Loucy (cell line): ENCODE measurements around the gene HUNK.
"Not testable (repeated sequence)": the region's sequence is repeated elsewhere in the genome, so short reads cannot be mapped to it uniquely, and the experiment has no call there.

Experiments used
- H2AFZ ChIP-seq: fragments of 200-600 bp; sonication (generic); 2 replicates; pipeline ENCODE4 v1.6.0; 2016; ENCODE audit warnings: antibody characterized with exemption, mild to moderate bottlenecking, low read length, moderate library complexity
- H3F3A ChIP-seq: fragments of 200-600 bp; 2 replicates; pipeline ENCODE4 v1.6.0; 2016; ENCODE audit warnings: antibody characterized with exemption, low read depth, mild to moderate bottlenecking
- H3K27me3 ChIP-seq: fragments of 200-600 bp; sonication (generic); 2 replicates; pipeline ENCODE4 v1.6.1; 2014; ENCODE audit warnings: low read length, mild to moderate bottlenecking; ENCODE audit not compliant: insufficient read depth, poor library complexity, severe bottlenecking
- H3K36me3 ChIP-seq: fragments of 200-600 bp; sonication (generic); 2 replicates; pipeline ENCODE4 v1.6.1; 2016; ENCODE audit warnings: low read length; ENCODE audit not compliant: insufficient read depth
- H3K4me1 ChIP-seq: fragments of 200-600 bp; sonication (generic); 2 replicates; pipeline ENCODE4 v1.5.1; 2014; ENCODE audit warnings: low read length, mild to moderate bottlenecking; ENCODE audit not compliant: insufficient read depth, poor library complexity, severe bottlenecking
- H3K4me2 ChIP-seq: fragments of 200-600 bp; sonication (generic); 2 replicates; pipeline ENCODE4 v1.6.0; 2014; ENCODE audit warnings: antibody characterized with exemption, low read length, low read depth, mild to moderate bottlenecking; ENCODE audit not compliant: poor library complexity, severe bottlenecking
- H3K4me3 ChIP-seq: fragments of 200-600 bp; sonication (generic); 2 replicates; pipeline ENCODE4 v1.5.1; 2014; ENCODE audit warnings: low read length, mild to moderate bottlenecking, mixed read lengths; ENCODE audit not compliant: poor library complexity, severe bottlenecking
- H3K79me2 ChIP-seq: fragments of 200-600 bp; sonication (generic); 2 replicates; pipeline ENCODE4 v1.6.1; 2014; ENCODE audit warnings: low read length; ENCODE audit not compliant: insufficient read depth
- H3K9ac ChIP-seq: fragments of 200-600 bp; sonication (generic); 2 replicates; pipeline ENCODE4 v1.6.0; 2014; ENCODE audit warnings: mild to moderate bottlenecking, low read depth, low read length, moderate library complexity; ENCODE audit not compliant: poor library complexity, severe bottlenecking
- H3K9me2 ChIP-seq: fragments of 200-600 bp; sonication (generic); replicated peaks from 2 replicates; pipeline ENCODE4 v1.6.1; 2016; ENCODE audit warnings: low read depth, low read length, mixed read lengths
- H3K9me3 ChIP-seq: fragments of 200-600 bp; sonication (generic); 2 replicates; pipeline ENCODE4 v1.6.1; 2014; ENCODE audit warnings: mild to moderate bottlenecking, antibody characterized with exemption, low read length, low read depth; ENCODE audit not compliant: insufficient read depth
- H4K20me1 ChIP-seq: fragments of 200-600 bp; sonication (generic); 2 replicates; pipeline ENCODE4 v1.6.0; 2014; ENCODE audit warnings: antibody characterized with exemption, low read length, mild to moderate bottlenecking; ENCODE audit not compliant: insufficient read depth, poor library complexity, severe bottlenecking
- EZH2phosphoT487 ChIP-seq: fragments of 200-600 bp; IDR thresholded peaks from 2 replicates; pipeline ENCODE4 v1.6.1; 2018; ENCODE audit warnings: antibody characterized with exemption, mild to moderate bottlenecking, moderate library complexity, borderline replicate concordance
- TF ChIP-seq, protein P1 (sequence below): fragments of 200-600 bp; sonication (generic); conservative IDR thresholded peaks from 2 replicates; pipeline ENCODE4 v1.5.1; 2014; ENCODE audit warnings: mild to moderate bottlenecking, antibody characterized with exemption, low read length

The HUNK gene

DNA sequence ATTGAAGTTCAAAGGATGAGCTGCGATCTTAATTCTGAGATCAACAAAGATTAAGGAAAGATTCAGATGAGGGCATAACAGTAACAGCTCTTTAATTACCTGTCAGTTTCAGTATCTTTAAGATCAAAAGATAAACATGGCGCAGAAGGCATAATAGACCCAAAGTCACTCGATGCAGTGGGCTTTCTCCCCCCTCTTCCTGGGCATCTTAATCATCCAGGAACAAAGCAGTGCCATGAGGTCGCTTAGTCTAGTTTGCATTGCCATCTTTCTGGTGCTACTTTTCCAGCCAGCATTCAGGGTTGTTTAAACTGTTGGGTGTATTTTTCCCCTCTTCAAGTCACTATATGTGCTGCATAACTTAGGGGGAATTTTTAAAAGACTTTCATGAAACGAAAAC is 72.3 kb downstream of the HUNK start:
- Histone ChIP-seq H3K4me1 (no peaks in the 10 kb centered on the region), H3K9me3 (peaks cover 10% of the 10 kb centered on the region; the same call in 1 of the 2 replicates), H3K4me2 (no peak overlapping the region), H3K4me3 (no peak overlapping the region), H4K20me1 (no peaks in the 10 kb centered on the region), H3K9me2 (no peaks in the 10 kb centered on the region), H3K36me3 (no peaks in the 10 kb centered on the region), H3K9ac (no peak overlapping the region), H3K79me2 (no peaks in the 10 kb centered on the region), H2AFZ (no peak overlapping the region), H3K27me3 (no peaks in the 10 kb centered on the region), H3F3A (no peaks in the 10 kb centered on the region)
- no peak for TF ChIP-seq EZH2phosphoT487
- TF ChIP-seq, protein P1, sequence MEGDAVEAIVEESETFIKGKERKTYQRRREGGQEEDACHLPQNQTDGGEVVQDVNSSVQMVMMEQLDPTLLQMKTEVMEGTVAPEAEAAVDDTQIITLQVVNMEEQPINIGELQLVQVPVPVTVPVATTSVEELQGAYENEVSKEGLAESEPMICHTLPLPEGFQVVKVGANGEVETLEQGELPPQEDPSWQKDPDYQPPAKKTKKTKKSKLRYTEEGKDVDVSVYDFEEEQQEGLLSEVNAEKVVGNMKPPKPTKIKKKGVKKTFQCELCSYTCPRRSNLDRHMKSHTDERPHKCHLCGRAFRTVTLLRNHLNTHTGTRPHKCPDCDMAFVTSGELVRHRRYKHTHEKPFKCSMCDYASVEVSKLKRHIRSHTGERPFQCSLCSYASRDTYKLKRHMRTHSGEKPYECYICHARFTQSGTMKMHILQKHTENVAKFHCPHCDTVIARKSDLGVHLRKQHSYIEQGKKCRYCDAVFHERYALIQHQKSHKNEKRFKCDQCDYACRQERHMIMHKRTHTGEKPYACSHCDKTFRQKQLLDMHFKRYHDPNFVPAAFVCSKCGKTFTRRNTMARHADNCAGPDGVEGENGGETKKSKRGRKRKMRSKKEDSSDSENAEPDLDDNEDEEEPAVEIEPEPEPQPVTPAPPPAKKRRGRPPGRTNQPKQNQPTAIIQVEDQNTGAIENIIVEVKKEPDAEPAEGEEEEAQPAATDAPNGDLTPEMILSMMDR, result no peak

DNA sequence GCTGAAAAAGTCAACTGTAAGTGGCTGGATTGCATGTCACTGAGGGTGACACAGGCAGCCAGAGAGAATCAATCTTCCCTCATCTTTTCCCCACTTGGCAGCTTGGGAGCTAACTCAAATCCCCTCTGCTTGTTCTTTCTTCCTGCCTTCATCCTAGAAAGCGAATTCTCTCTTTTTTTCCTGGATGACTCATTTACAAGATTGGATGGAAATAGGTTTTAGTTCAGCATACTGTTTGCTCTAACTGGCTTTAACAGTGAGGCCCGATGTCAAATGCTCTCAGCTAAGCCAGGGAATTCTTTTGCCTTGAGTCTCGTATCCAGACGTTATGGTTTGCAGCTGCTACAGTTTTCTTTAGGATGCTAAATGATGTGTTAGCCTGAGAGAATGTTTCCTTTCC is 72.7 kb downstream of the HUNK start:
- Histone ChIP-seq H3K36me3 (no peaks in the 10 kb centered on the region), H3K4me2 (no peak overlapping the region), H3K27me3 (no peaks in the 10 kb centered on the region), H3K79me2 (no peaks in the 10 kb centered on the region), H3K4me3 (no peak overlapping the region), H3K9ac (no peak overlapping the region), H3K9me2 (no peaks in the 10 kb centered on the region), H3K9me3 (peaks cover 8% of the 10 kb centered on the region; the same call in 1 of the 2 replicates), H3K4me1 (no peaks in the 10 kb centered on the region), H4K20me1 (no peaks in the 10 kb centered on the region), H3F3A (no peaks in the 10 kb centered on the region), H2AFZ (no peak overlapping the region)
- TF ChIP-seq EZH2phosphoT487, result no peak
- TF ChIP-seq, protein P1, result no peak

DNA sequence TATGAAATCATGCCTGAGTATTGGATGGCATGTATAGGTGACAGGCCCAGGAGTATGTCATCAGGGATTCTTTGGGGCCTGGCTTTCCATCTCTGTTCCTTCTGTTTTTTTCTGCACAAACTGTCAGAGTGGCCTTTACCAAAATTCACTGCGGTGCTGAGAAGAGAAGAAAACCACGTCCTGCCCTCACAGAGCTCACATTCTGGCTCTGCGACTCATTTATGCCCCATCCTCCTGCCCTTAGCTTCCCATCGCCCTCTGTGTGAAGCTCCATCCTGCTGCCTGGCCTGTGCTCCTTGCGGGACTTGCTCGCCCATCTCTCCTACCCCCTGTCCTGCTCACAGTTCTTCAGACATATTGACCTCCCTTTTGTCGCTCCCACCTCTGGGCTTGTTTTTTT is 73.4 kb downstream of the HUNK start:
- TF ChIP-seq, protein P1, result no peak
- no peak for TF ChIP-seq EZH2phosphoT487
- no peak overlapping the region for H2AFZ ChIP-seq
- H3K9me2 ChIP-seq, result no peaks in the 10 kb centered on the region
- no peaks in the 10 kb centered on the region for H3F3A ChIP-seq
- H3K9me3 ChIP-seq, result peaks cover 4% of the 10 kb centered on the region; the same call in 1 of the 2 replicates
- H3K9ac ChIP-seq, result no peak overlapping the region
- H3K36me3 ChIP-seq, result no peaks in the 10 kb centered on the region
- no peaks in the 10 kb centered on the region for H3K79me2 ChIP-seq
- H3K4me2 ChIP-seq, result no peak overlapping the region
- no peaks in the 10 kb centered on the region for H4K20me1 ChIP-seq
- no peaks in the 10 kb centered on the region for H3K4me1 ChIP-seq
- H3K4me3 ChIP-seq, result no peak overlapping the region
- H3K27me3 ChIP-seq, result no peaks in the 10 kb centered on the region

DNA sequence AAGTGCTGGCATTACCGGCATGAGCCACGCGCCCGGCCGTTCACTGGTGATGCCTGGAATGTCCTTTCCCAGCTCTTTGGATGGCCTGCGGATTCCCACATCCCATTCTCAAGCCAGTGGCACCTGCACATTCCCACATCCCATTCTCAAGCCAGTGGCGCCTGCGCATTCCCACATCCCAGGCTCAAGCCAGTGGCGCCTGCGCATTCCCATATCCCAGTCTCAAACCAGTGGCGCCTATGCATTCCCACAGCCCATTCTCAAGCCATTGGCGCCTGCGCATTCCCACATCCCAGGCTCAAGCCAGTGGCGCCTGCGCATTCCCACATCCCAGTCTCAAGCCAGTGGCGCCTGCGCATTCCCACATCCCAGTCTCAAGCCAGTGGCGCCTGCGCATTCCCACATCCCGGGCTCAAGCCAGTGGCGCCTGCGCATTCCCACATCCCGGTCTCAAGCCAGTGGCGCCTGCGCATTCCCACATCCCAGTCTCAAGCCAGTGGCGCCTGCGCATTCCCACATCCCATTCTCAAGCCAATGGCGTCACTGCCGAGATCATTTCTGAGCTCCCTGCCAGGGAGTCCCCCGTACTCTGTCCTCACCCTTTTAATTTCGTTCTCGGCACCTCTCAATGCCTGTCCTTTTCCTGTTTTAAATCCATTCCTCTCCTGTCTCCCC is 74.2 kb downstream of the HUNK start:
- H3K4me2 ChIP-seq, H2AFZ ChIP-seq, H4K20me1 ChIP-seq, H3K9ac ChIP-seq, H3K27me3 ChIP-seq, H3K4me1 ChIP-seq, H3K4me3 ChIP-seq, H3K79me2 ChIP-seq, H3K36me3 ChIP-seq, H3F3A ChIP-seq, H3K9me2 ChIP-seq, H3K9me3 ChIP-seq: not testable (repeated sequence)
